GM19025 (cell line): Measurements from ENCODE around the gene CCSER1.
"Not testable (repeated sequence)": the region's sequence is repeated elsewhere in the genome, so short reads cannot be mapped to it uniquely, and the experiment has no call there.

ENCODE experiments used
- ATAC-seq: cut with Tn5 transposase; IDR thresholded peaks from one replicate; pipeline ENCODE4 v1.9.1; 2021; ENCODE audit warnings: mild to moderate bottlenecking, low read depth, moderate library complexity; ENCODE audit not compliant: unreplicated experiment

The CCSER1 gene

GRCh38 chr4:90995996-90996395 lies 868.8 kb downstream of the CCSER1 start:
- ATAC-seq, result no peak

- no peak for ATAC-seq
These were observed 869.6 kb downstream of the CCSER1 start for GRCh38 chr4:90996813-90997212.

GRCh38 chr4:91015861-91016260 lies 888.7 kb downstream of the CCSER1 start:
- ATAC-seq, result no peak

GRCh38 chr4:91019513-91019912 lies 892.3 kb downstream of the CCSER1 start:
- no peak for ATAC-seq

GRCh38 chr4:91025241-91026148 lies 898.3 kb downstream of the CCSER1 start:
- ATAC-seq, result no peak

- no peak for ATAC-seq
These were observed 901.0 kb downstream of the CCSER1 start for GRCh38 chr4:91028228-91028627.

- no peak for ATAC-seq
These were observed 904.6 kb downstream of the CCSER1 start for GRCh38 chr4:91031761-91032160.

DNA sequence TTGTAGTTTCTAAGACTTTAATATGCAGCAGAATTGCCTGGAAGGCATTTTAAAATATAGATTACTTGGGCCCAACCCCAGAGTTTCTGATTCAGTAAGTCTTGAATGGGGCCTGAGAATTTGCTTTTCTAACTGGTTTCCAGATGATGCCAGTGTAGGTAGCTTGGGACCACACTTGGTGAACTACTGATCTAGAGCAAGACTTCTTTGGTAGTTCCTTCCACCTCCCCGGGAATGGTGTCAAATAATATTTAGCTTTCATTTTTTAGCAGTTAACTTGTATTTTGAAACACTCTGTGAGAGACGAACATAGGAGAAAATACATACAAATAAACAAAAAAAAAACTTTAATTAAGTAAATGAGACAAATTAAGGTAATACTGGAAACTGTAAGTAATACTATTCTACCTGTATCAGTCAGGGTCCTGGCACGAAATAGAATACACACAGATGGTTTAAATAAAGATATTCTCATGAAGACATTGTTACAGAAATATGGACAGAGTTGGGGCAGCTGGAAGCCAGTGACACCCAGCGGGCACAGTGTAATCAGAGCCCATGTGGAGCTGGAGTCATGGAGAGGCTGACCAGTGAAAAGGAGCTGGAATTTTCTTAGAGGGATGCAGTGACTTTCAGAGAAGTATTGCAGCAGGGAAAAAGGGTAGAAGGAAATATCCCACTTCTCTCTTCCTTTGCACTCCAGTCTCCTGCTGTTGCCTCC lies 905.7 kb downstream of the CCSER1 start:
- ATAC-seq, result no peak

DNA sequence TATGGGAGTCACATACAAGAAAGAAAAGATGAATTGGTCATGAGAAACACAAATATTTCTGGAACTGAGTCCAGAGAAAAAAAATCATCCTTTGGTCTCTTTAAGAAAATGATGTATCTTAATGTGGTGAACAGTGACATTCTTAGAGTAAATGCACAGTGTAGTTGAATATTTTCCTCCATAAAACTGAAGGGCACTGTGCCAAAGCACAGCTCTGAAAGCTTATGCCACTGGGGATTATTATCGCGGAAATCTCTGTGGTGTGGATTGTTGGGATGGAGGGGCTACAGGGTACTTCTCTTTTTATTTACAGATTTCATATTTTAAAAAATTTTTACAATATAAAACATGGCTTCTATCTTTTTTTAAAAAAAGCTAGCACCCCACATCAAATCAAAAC lies 908.1 kb downstream of the CCSER1 start:
- no peak for ATAC-seq

DNA sequence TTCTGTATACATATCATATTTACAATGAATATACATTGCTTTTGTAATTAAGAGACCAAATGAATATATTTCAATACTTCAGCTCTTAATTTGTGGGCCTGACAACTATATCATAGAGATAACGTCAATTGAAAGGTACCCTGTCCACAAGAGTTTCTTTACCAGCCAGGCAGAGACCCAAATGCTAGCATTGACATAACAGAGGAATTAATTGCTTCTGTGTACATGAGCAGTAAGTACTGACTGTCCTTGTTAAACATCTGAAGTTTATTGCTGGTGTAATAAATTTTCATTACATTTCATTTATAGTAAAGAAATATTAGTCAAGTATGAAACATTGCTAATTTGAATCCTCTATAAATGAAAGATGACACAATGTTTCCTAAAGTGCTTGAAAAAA lies 910.8 kb downstream of the CCSER1 start:
- no peak for ATAC-seq

- ATAC-seq, result no peak
These were observed 930.7 kb downstream of the CCSER1 start for GRCh38 chr4:91057871-91058270.

DNA sequence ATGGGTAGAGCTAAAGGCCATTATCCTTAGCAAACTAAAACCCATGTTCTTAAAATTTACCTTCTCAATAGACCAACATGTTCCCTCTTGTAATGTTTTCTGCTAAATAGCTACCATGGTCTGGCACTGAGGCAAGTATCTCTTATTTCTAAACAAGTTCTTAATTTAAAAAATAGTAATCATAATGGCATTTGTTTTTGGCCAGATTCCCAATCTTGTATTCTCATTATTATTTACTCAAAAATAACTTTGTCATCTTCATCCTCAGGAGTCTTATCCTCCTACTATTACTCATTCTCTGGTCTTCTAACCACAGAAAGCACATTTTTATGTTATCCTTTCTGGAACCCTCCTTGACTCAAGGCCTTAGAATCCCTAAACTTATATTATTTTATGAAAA lies 931.2 kb downstream of the CCSER1 start:
- no peak for ATAC-seq

DNA sequence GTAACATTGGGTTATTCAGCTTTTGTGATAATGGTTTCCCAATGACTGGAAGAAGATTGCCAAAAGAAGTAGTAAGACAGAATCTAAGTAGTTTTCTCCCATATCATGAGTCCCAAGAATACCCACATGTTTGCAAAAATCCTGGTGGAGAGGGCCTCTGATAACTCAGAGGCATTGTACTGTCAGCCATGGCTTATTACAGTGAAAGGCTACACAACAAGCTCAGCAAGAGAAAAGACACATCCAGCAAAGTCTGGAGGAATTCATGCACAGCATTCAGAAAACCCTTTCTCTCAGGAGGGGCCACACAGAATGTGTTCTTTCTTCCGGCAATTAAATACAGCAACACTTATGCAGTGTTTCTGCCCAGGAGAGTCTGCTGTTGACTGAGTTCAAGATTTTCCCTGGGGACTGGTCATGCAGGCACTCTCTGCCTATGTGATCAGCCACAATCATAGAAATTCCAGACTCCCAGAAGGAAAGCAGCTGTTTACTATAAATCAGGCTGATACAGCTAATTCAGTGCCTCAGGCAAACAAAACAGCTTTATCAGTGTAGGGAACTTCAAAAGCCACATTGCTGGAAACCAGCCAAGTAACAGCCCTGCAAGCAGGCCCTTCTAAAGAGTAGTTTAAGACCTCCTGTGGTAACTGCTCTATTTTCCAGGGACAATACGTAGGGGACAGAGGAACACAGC lies 937.1 kb downstream of the CCSER1 start:
- ATAC-seq, result no peak

GRCh38 chr4:91065117-91065516 lies 937.9 kb downstream of the CCSER1 start:
- no peak for ATAC-seq

- ATAC-seq, result no peak
These were observed 943.5 kb downstream of the CCSER1 start for GRCh38 chr4:91070736-91071135.

GRCh38 chr4:91076147-91076546 lies 949.0 kb downstream of the CCSER1 start:
- no peak for ATAC-seq

DNA sequence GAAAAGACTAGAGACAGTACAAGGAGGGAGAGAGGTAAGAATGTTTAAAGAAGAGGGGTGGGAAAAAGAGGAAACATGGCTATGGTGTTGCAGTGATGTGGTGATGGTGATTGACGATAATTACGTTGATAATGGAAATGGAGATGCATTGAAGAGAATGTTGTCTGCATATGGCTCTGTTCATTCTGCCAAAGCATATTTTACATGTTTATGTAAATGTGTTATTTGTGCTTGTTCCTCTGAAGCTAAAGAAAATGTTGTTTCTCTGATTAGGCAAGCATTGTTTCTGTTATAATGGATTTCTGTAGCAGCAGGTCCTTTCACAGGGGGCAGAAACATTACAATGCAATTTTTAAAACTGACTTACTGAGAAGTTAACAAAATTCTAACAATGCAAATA lies 958.8 kb downstream of the CCSER1 start:
- no peak for ATAC-seq

DNA sequence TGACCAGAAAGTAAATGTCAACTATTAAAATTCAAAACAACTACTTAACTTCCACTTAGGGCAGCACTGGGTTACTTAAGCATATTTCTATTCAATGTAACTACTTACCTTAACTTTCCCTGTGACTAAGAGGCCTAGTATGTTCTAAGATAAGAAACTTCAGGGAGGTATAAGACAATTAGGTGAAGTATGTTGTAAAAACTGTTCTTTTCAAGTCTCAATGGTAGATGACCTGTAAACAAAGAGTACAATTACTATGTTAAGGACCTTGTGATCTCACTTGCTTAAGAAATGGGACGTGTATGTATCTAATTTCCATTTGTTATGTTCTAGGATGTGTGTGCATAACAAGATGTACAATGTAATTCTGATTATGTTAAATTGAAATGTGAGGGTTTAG lies 960.5 kb downstream of the CCSER1 start:
- ATAC-seq, result no peak

DNA sequence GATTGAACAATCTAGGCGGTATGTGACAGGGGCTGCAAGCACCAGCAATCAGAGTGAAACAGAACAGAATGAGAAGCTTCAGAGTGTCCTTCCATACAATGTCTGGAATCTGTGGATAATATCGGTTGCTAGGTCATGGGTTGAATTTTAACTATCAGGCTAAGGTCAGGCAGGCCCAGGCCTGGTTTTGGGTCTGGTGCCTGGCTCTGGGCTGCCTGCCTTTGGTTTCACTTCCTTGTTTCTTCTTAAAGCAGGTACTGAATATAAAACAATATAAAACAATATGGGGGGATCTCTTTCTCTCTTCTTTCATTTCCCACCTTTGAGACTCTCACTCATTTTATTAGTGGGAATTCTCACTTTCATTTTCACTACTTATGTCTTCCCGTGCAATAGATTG lies 962.0 kb downstream of the CCSER1 start:
- ATAC-seq, result no peak

GRCh38 chr4:91092398-91092980 lies 965.3 kb downstream of the CCSER1 start:
- ATAC-seq, result no peak

DNA sequence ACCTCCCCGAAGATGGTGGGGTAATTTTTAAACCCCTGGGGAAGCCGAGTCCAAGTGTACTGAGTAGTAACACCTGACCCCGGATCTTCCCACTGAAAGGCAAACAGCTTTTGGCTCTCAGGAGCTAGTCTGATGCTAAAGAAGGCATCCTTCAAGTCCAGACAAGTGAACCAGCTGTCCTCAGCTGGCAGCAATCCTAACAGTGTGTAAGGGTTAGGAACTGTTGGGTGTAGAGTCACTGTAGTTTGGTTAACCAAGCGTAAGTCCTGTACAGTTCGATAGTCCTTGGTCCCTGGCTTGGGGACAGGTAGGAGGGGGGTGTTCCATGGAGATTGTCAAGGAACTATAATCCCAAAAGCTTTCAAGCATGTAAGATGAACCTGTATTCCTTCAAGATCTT lies 967.0 kb downstream of the CCSER1 start:
- not testable (repeated sequence) for ATAC-seq
